ENCODE data around the gene SPG7. TPM values are rescaled to one million over a fixed set of nuclear protein-coding genes. Genes with fewer than 3 reads are reported as not detected.

Gene SPG7
- total and polyA plus RNA-seq, 4 experiments from 2014 or later, result 46.4 to 160 (median 103) TPM

GRCh38 chr16:89602952-89603590 is 94.9 kb downstream of the SPG7 start:
- no peaks in the 10 kb centered on the region for H3K9me3 ChIP-seq (ENCODE audit: control insufficient read depth in 1 of 2, low read length in 2 of 2)
- Mint-ChIP-seq H3K4me3 (peak overlapping the region in 6 of 8 donors; percentile 20 to 49 (median 36)), H3K27ac (peak overlapping the region in 3 of 7 donors; percentile 1 to 60 (median 7)), H3K4me1 (peaks cover 9 to 22% (median 13%) of the 10 kb centered on the region in 4 donors), H3K27me3 (no peaks in the 10 kb centered on the region), H3K9me3 (no peaks in the 10 kb centered on the region), H3K36me3 (no peaks in the 10 kb centered on the region)
- no peak overlapping the region for H3K27ac ChIP-seq (ENCODE audit: low read depth, low read length)
- no peaks in the 10 kb centered on the region for H3K27me3 ChIP-seq (ENCODE audit: insufficient read depth, low read length)
- ChIA-PET POLR2A (ENCODE audit: partially characterized antibody) (interaction anchor here (0.7 to 1.5 kb wide), 5 partner anchors 9 to 100 kb away, joined by 3 to 10 read pairs (median 3); no protein-coding TSS in a partner anchor), CTCF (ENCODE audit: partially characterized antibody) (no interaction called here)
- H3K4me3 ChIP-seq (ENCODE audit: low read length in 2 of 2), result no peak overlapping the region
- peaks cover 15% of the 10 kb centered on the region for H3K4me1 ChIP-seq (ENCODE audit: insufficient read depth, low read length)
- no peaks in the 10 kb centered on the region for H3K36me3 ChIP-seq (ENCODE audit: insufficient read depth, low read length)
- DNase-seq, result no peak
- intact Hi-C loops (cut with micrococcal nuclease), result no loop called here

- POLR2A ChIA-PET (ENCODE audit: partially characterized antibody), result no interaction called here
- H3K27ac Mint-ChIP-seq, result no peak overlapping the region
- CTCF ChIA-PET (ENCODE audit: partially characterized antibody), result no interaction called here
- no peaks in the 10 kb centered on the region for H3K36me3 Mint-ChIP-seq
- peaks cover 15% of the 10 kb centered on the region for H3K4me1 ChIP-seq (ENCODE audit: insufficient read depth, low read length)
- H3K4me3 ChIP-seq (ENCODE audit: low read length in 2 of 2), result no peak overlapping the region
- H3K4me1 Mint-ChIP-seq, result peaks cover 7 to 17% (median 11%) of the 10 kb centered on the region in 4 donors
- H3K36me3 ChIP-seq (ENCODE audit: insufficient read depth, low read length), result no peaks in the 10 kb centered on the region
- DNase-seq, result no peak
- H3K4me3 Mint-ChIP-seq, result no peak overlapping the region
- H3K27me3 ChIP-seq (ENCODE audit: insufficient read depth, low read length), result no peaks in the 10 kb centered on the region
- H3K9me3 ChIP-seq (ENCODE audit: control insufficient read depth in 1 of 2, low read length in 2 of 2), result no peaks in the 10 kb centered on the region
- no peaks in the 10 kb centered on the region for H3K9me3 Mint-ChIP-seq
- intact Hi-C loops (cut with micrococcal nuclease), result no loop called here
- H3K27ac ChIP-seq (ENCODE audit: low read depth, low read length), result no peak overlapping the region
- H3K27me3 Mint-ChIP-seq, result no peaks in the 10 kb centered on the region
Measured at GRCh38 chr16:89604764-89605163, 96.6 kb downstream of the SPG7 start.

- H3K27me3 Mint-ChIP-seq, result no peaks in the 10 kb centered on the region
- Histone ChIP-seq H3K36me3 (ENCODE audit: insufficient read depth, low read length) (no peaks in the 10 kb centered on the region), H3K27ac (ENCODE audit: low read depth, low read length) (no peak overlapping the region), H3K4me1 (ENCODE audit: insufficient read depth, low read length) (peaks cover 15% of the 10 kb centered on the region), H3K27me3 (ENCODE audit: insufficient read depth, low read length) (no peaks in the 10 kb centered on the region), H3K4me3 (ENCODE audit: low read length in 2 of 2) (no peak overlapping the region), H3K9me3 (ENCODE audit: control insufficient read depth in 1 of 2, low read length in 2 of 2) (no peaks in the 10 kb centered on the region)
- ChIA-PET POLR2A (ENCODE audit: partially characterized antibody) (no interaction called here), CTCF (ENCODE audit: partially characterized antibody) (no interaction called here)
- no peak overlapping the region for H3K4me3 Mint-ChIP-seq
- H3K9me3 Mint-ChIP-seq, result no peaks in the 10 kb centered on the region
- H3K27ac Mint-ChIP-seq, result no peak overlapping the region
- intact Hi-C loops (cut with micrococcal nuclease), result no loop called here
- peaks cover 7 to 15% (median 11%) of the 10 kb centered on the region in 4 donors for H3K4me1 Mint-ChIP-seq
- DNase-seq, result no peak
- H3K36me3 Mint-ChIP-seq, result no peaks in the 10 kb centered on the region
Measured at GRCh38 chr16:89605186-89605970, 97.2 kb downstream of the SPG7 start.

- H3K36me3 Mint-ChIP-seq, result no peaks in the 10 kb centered on the region
- Histone ChIP-seq H3K36me3 (ENCODE audit: insufficient read depth, low read length) (no peaks in the 10 kb centered on the region), H3K27ac (ENCODE audit: low read depth, low read length) (no peak overlapping the region), H3K9me3 (ENCODE audit: control insufficient read depth in 1 of 2, low read length in 2 of 2) (no peaks in the 10 kb centered on the region), H3K4me3 (ENCODE audit: low read length in 2 of 2) (no peak overlapping the region), H3K4me1 (ENCODE audit: insufficient read depth, low read length) (peaks cover 15% of the 10 kb centered on the region), H3K27me3 (ENCODE audit: insufficient read depth, low read length) (no peaks in the 10 kb centered on the region)
- ChIA-PET POLR2A (ENCODE audit: partially characterized antibody) (no interaction called here), CTCF (ENCODE audit: partially characterized antibody) (no interaction called here)
- no peak for DNase-seq
- intact Hi-C loops (cut with micrococcal nuclease), result no loop called here
- H3K4me1 Mint-ChIP-seq, result peaks cover 7 to 14% (median 11%) of the 10 kb centered on the region in 4 donors
- no peaks in the 10 kb centered on the region for H3K9me3 Mint-ChIP-seq
- H3K27me3 Mint-ChIP-seq, result no peaks in the 10 kb centered on the region
- no peak overlapping the region for H3K4me3 Mint-ChIP-seq
- H3K27ac Mint-ChIP-seq, result no peak overlapping the region
Measured at GRCh38 chr16:89606006-89606405, 97.8 kb downstream of the SPG7 start.

Other genes with a start within 250 kb of the SPG7 start
- 100 to 1,000 TPM; 229 to 246 TPM for gene ANKRD11, start 17.8 kb upstream of the SPG7 start, total RNA-seq
- gene ANKRD11, start 17.8 kb upstream of the SPG7 start, polyA plus RNA-seq, result 10 to 100 TPM in 1 of 2 donors, 1 to 10 TPM in 1; 3.9 to 49.7 TPM
- gene RPL13, start 52.3 kb downstream of the SPG7 start, total RNA-seq, result 1,000 to 10,000 TPM; 4,825 to 5,043 TPM
- 1,000 to 10,000 TPM; 4,119 to 5,642 TPM for gene RPL13, start 52.3 kb downstream of the SPG7 start, polyA plus RNA-seq
- 1 to 10 TPM; 4.0 to 7.3 TPM for gene CPNE7, start 67.4 kb downstream of the SPG7 start, total RNA-seq
- 1 to 10 TPM; 2.3 to 5.7 TPM for gene CPNE7, start 67.4 kb downstream of the SPG7 start, polyA plus RNA-seq
- not detected for gene DPEP1, start 105.2 kb downstream of the SPG7 start, total RNA-seq
- not detected for gene DPEP1, start 105.2 kb downstream of the SPG7 start, polyA plus RNA-seq
- gene CHMP1A, start 149.3 kb downstream of the SPG7 start, total RNA-seq, result 10 to 100 TPM; 77.3 to 88.9 TPM
- 10 to 100 TPM; 66.5 to 83.9 TPM for gene CHMP1A, start 149.3 kb downstream of the SPG7 start, polyA plus RNA-seq
- gene SPATA33, start 149.4 kb downstream of the SPG7 start, total RNA-seq, result 10 to 100 TPM in 1 of 2 experiments, 1 to 10 TPM in 1; 8.6 to 10.5 TPM
- gene SPATA33, start 149.4 kb downstream of the SPG7 start, polyA plus RNA-seq, result 1 to 10 TPM; 2.5 to 5.7 TPM
- 100 to 1,000 TPM; 134 to 140 TPM for gene CDK10, start 178.3 kb downstream of the SPG7 start, total RNA-seq
- 10 to 100 TPM; 24.8 to 33.5 TPM for gene CDK10, start 178.3 kb downstream of the SPG7 start, polyA plus RNA-seq
- 10 to 100 TPM; 12.7 to 13.1 TPM for gene SPATA2L, start 193.3 kb downstream of the SPG7 start, total RNA-seq
- 10 to 100 TPM in 1 of 2 donors, 1 to 10 TPM in 1; 5.4 to 13.0 TPM for gene SPATA2L, start 193.3 kb downstream of the SPG7 start, polyA plus RNA-seq
- gene VPS9D1, start 212.5 kb downstream of the SPG7 start, total RNA-seq, result 10 to 100 TPM; 13.0 to 13.6 TPM
- gene VPS9D1, start 212.5 kb downstream of the SPG7 start, polyA plus RNA-seq, result 1 to 10 TPM in 1 of 2 donors, under 1 TPM in 1; 0.48 to 1.0 TPM
- 100 to 1,000 TPM; 141 to 143 TPM for gene ZNF276, start 213.1 kb downstream of the SPG7 start, total RNA-seq
- gene ZNF276, start 213.1 kb downstream of the SPG7 start, polyA plus RNA-seq, result 10 to 100 TPM in 1 of 2 donors, 1 to 10 TPM in 1; 9.5 to 53.7 TPM